ENCODE measurements around the gene WDR37. TPM values are rescaled to one million over a fixed set of nuclear protein-coding genes. Genes with fewer than 3 reads are reported as not detected.

Gene WDR37
- total and polyA plus RNA-seq, 9 of the 15 experiments (the other 6 are each of a cell fraction or from before 2014, with no cell fraction given): 2.3 to 11.6 (median 6.7) TPM

DNA sequence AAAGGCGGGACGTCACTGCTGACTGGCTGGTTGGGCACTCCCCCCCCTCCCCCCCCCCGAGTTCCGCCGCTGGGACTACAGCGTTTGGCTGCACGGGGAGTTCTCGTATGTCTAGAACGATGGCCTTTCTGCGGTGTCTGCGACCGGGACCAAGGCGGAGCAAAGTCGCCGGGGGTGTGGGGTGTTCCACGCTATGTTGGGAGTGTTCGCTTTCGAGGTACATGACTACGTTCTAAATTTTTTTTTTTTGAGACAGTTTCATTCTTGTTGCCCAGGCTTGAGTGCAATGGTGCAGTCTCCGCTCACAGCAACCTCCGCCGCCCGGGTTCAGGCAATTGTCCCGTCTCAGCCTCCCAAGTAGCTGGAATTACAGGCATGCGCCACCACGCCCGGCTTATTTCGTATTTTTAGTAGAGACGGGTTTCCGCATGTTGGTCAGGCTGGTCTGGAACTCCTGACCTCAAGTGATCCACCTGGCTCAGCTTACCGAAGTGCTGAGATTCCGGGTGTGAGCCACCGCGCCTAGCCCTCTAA lies 6.7 kb upstream of the WDR37 start (continued):
- TF ChIP-seq ZNF766 (CRISPR knock-in tag; conservative IDR thresholded peaks at IDR 0.05) (0 out of 2 replicates have a peak, but pooled peaks have one; percentile 16), MCM3 (IDR thresholded peaks at IDR 0.05) (no peak), RBFOX2 (IDR thresholded peaks at IDR 0.05; ENCODE audit: low read depth, low read length) (no peak), NFYB (IDR thresholded peaks at IDR 0.05; ENCODE audit: extremely low read depth, insufficient read length) (peak; percentile 53), MYBL2 (IDR thresholded peaks at IDR 0.05; ENCODE audit: low read depth) (no peak), MYBL2 (CRISPR knock-in tag; IDR thresholded peaks at IDR 0.05; ENCODE audit: borderline replicate concordance) (no peak), ZNF445 (CRISPR knock-in tag; IDR thresholded peaks at IDR 0.05; ENCODE audit: low read depth) (no peak), BCL6 (CRISPR knock-in tag; IDR thresholded peaks at IDR 0.05) (no peak), PHF20 (IDR thresholded peaks at IDR 0.05; ENCODE audit: partially characterized antibody) (no peak), ZNF239 (CRISPR knock-in tag; IDR thresholded peaks at IDR 0.05) (no peak), POLR2AphosphoS2 (IDR thresholded peaks at IDR 0.05; ENCODE audit: low read length) (peak; percentile 68; the same call in 1 of the 2 replicates), GABPA (tag; conservative IDR thresholded peaks at IDR 0.05; ENCODE audit: low read depth) (peak; percentile 79), NCOA6 (IDR thresholded peaks at IDR 0.05) (no peak), HNRNPUL1 (IDR thresholded peaks at IDR 0.05; ENCODE audit: low read length) (no peak)
- TF ChIP-seq, protein P1, sequence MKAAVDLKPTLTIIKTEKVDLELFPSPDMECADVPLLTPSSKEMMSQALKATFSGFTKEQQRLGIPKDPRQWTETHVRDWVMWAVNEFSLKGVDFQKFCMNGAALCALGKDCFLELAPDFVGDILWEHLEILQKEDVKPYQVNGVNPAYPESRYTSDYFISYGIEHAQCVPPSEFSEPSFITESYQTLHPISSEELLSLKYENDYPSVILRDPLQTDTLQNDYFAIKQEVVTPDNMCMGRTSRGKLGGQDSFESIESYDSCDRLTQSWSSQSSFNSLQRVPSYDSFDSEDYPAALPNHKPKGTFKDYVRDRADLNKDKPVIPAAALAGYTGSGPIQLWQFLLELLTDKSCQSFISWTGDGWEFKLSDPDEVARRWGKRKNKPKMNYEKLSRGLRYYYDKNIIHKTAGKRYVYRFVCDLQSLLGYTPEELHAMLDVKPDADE (conservative IDR thresholded peaks at IDR 0.05; ENCODE audit: control insufficient read depth, low read depth, low read length): 0 out of 2 replicates have a peak, but pooled peaks have one; percentile 14
- TF ChIP-seq, protein P2, sequence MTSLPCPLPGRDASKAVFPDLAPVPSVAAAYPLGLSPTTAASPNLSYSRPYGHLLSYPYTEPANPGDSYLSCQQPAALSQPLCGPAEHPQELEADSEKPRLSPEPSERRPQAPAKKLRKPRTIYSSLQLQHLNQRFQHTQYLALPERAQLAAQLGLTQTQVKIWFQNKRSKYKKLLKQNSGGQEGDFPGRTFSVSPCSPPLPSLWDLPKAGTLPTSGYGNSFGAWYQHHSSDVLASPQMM (CRISPR knock-in tag; IDR thresholded peaks at IDR 0.05): no peak
- TF ChIP-seq, protein P3, sequence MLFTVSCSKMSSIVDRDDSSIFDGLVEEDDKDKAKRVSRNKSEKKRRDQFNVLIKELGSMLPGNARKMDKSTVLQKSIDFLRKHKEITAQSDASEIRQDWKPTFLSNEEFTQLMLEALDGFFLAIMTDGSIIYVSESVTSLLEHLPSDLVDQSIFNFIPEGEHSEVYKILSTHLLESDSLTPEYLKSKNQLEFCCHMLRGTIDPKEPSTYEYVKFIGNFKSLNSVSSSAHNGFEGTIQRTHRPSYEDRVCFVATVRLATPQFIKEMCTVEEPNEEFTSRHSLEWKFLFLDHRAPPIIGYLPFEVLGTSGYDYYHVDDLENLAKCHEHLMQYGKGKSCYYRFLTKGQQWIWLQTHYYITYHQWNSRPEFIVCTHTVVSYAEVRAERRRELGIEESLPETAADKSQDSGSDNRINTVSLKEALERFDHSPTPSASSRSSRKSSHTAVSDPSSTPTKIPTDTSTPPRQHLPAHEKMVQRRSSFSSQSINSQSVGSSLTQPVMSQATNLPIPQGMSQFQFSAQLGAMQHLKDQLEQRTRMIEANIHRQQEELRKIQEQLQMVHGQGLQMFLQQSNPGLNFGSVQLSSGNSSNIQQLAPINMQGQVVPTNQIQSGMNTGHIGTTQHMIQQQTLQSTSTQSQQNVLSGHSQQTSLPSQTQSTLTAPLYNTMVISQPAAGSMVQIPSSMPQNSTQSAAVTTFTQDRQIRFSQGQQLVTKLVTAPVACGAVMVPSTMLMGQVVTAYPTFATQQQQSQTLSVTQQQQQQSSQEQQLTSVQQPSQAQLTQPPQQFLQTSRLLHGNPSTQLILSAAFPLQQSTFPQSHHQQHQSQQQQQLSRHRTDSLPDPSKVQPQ (CRISPR knock-in tag; IDR thresholded peaks at IDR 0.05; ENCODE audit: borderline replicate concordance): no peak
- TF ChIP-seq, protein P4, sequence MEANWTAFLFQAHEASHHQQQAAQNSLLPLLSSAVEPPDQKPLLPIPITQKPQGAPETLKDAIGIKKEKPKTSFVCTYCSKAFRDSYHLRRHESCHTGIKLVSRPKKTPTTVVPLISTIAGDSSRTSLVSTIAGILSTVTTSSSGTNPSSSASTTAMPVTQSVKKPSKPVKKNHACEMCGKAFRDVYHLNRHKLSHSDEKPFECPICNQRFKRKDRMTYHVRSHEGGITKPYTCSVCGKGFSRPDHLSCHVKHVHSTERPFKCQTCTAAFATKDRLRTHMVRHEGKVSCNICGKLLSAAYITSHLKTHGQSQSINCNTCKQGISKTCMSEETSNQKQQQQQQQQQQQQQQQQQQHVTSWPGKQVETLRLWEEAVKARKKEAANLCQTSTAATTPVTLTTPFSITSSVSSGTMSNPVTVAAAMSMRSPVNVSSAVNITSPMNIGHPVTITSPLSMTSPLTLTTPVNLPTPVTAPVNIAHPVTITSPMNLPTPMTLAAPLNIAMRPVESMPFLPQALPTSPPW (CRISPR knock-in tag; IDR thresholded peaks at IDR 0.05): peak; percentile 85
- TF ChIP-seq, protein P5, sequence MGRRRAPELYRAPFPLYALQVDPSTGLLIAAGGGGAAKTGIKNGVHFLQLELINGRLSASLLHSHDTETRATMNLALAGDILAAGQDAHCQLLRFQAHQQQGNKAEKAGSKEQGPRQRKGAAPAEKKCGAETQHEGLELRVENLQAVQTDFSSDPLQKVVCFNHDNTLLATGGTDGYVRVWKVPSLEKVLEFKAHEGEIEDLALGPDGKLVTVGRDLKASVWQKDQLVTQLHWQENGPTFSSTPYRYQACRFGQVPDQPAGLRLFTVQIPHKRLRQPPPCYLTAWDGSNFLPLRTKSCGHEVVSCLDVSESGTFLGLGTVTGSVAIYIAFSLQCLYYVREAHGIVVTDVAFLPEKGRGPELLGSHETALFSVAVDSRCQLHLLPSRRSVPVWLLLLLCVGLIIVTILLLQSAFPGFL (CRISPR knock-in tag; IDR thresholded peaks at IDR 0.05): 0 out of 2 replicates have a peak, but pooled peaks have one; percentile 17

All from K562 (cell line).